ENCODE results near the gene PLA2G5. TPM values are rescaled to one million over a fixed set of nuclear protein-coding genes. Genes with fewer than 3 reads are reported as not detected.

Gene PLA2G5
- total and polyA plus RNA-seq, 8 donors, result 0.12 to 2.0 (median 0.59) TPM; not detected in 1

DNA sequence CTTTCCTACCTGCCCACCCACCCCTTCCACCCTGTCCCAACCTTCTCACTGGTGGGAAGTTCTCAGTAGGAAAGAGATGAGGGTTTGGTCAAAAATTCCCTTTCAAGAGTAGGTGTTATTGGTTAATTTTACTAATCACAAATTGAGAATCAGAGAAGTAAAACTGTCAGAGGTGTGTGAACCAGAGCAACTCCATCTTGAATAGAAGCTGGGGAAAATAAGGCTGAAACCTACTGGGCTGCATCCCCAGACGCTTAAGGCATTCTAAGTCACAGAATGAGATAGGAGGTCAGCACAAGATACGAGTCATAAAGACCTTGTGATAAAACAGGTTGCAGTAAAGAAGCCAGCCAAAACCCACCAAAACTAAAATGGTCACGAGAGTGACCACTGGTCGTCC is 37.8 kb downstream of the PLA2G5 start:
- no peak for TF ChIP-seq CTCF (IDR thresholded peaks at IDR 0.05)
- no peak for FAIRE-seq
- Histone ChIP-seq H3K4me1 (no peaks in the 10 kb centered on the region), H3K9me3 (no peaks in the 10 kb centered on the region), H3K27me3 (no peaks in the 10 kb centered on the region), H3K27ac (no peak overlapping the region), H3K4me3 (no peak overlapping the region), H3K36me3 (no peaks in the 10 kb centered on the region)
- no peak for DNase-seq
- no peak for ATAC-seq
- WGBS, 2 donors, result 53 to 54% methylated on average over 4 of the region's 4 CpGs
- intact Hi-C loops (cut with DNase I), result no loop called here

GRCh38 chr1:20108366-20109123 is 38.6 kb downstream of the PLA2G5 start:
- Histone ChIP-seq H3K4me1 (no peaks in the 10 kb centered on the region), H3K27me3 (no peaks in the 10 kb centered on the region), H3K9me3 (no peaks in the 10 kb centered on the region), H3K27ac (no peak overlapping the region), H3K4me3 (no peak overlapping the region), H3K36me3 (no peaks in the 10 kb centered on the region)
- no peak for TF ChIP-seq CTCF (IDR thresholded peaks at IDR 0.05)
- FAIRE-seq, result no peak
- no peak for ATAC-seq
- no peak for DNase-seq
- intact Hi-C loops (cut with DNase I), result no loop called here
- 55 to 63% methylated on average over 5 of the region's 5 CpGs for WGBS, 2 donors

DNA sequence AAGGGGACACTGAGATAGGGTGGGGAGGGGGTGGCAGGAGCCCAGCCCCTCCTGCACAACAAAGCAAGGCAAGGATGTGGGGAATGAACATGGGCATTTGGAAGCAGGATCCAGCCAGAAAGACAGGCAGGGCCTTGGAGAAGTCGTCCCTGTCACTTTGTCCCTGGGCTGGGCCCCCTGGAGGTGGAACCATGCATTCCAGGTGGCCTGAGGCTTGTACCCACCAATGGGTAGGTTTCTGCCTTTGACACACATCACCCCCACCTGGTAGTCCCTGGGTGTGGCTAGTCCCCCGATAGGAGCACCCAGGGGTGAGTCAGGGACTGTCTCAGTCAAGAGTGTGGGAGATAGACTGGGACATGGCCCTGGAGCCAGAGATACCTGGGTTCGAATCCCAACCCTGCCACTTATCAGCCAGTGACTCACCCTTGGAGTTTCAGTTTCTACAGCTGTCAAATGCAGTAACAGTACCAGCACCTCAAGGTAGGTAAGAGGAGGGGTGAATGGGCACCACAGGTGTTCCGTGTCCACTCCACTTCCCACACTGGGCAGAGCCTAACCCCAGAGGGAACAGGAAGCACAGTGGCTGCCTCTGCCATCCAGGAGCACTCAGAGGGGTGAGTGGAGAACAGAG is 39.3 kb downstream of the PLA2G5 start:
- Histone ChIP-seq H3K27ac (no peak overlapping the region), H3K36me3 (no peaks in the 10 kb centered on the region), H3K4me3 (no peak overlapping the region), H3K27me3 (no peaks in the 10 kb centered on the region), H3K4me1 (no peaks in the 10 kb centered on the region), H3K9me3 (no peaks in the 10 kb centered on the region)
- intact Hi-C loops (cut with DNase I), result no loop called here
- ATAC-seq (peak; percentile 84 to 90 (median 85)), DNase-seq (peak in 4 of 6 donors; percentile 37 to 45 (median 40)), FAIRE-seq (no peak)
- no peak for TF ChIP-seq CTCF (IDR thresholded peaks at IDR 0.05)
- WGBS, 2 donors, result 58 to 59% methylated on average over 4 of the region's 4 CpGs

DNA sequence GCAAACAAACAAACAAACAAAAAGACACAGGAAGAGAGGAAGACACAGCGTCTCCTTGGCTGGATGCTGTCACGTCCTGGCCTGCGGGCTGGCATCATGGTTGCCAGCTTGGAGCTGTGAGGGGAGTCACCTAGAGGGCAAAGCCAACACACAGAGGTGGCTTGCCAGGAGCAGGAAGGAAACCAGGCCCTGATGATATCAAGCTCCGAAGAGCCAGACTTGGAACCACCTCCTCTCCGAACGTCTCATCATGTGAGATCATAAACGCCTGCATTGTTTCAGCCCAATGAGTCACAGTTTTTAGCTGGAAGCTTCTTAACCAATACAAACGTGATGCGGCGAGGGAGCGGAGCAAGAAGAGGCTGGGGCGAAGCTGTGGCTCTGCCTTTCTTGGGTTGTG is 40.7 kb downstream of the PLA2G5 start:
- Histone ChIP-seq H3K27ac (no peak overlapping the region), H3K4me1 (no peaks in the 10 kb centered on the region), H3K9me3 (no peaks in the 10 kb centered on the region), H3K4me3 (no peak overlapping the region), H3K36me3 (no peaks in the 10 kb centered on the region), H3K27me3 (no peaks in the 10 kb centered on the region)
- FAIRE-seq, result no peak
- DNase-seq, result no peak
- 87 to 88% methylated on average over 12 of the region's 12 CpGs for WGBS, 2 donors
- intact Hi-C loops (cut with DNase I), result no loop called here
- no peak for TF ChIP-seq CTCF (IDR thresholded peaks at IDR 0.05)
- ATAC-seq, result peak in 1 of 4 donors; percentile 23

DNA sequence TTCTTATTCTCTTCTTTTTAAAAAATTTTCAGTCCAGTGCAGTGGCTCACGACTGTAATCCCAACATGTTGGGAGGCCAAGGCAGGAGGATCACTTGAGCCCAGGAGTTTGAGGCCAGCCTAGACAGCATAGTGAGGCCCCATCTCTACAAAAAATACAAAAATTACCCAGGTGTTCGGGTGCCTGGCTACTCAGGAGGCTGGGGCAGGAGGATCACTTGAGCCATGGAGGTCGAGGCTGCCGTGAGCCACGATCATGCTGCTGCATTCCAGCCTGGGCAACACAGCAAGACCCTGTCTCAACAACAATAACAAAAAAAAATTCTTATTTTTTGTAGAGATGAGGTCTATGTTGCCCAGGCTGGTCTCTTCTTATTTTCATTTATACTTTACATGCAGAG is 41.5 kb downstream of the PLA2G5 start:
- Histone ChIP-seq H3K27me3 (no peaks in the 10 kb centered on the region), H3K4me3 (no peak overlapping the region), H3K9me3 (no peaks in the 10 kb centered on the region), H3K4me1 (no peaks in the 10 kb centered on the region), H3K36me3 (no peaks in the 10 kb centered on the region), H3K27ac (no peak overlapping the region)
- intact Hi-C loops (cut with DNase I), result no loop called here
- 89 to 97% methylated on average over 5 of the region's 5 CpGs for WGBS, 2 donors
- ATAC-seq (no peak), FAIRE-seq (no peak), DNase-seq (no peak)
- TF ChIP-seq CTCF (IDR thresholded peaks at IDR 0.05), result no peak

Measured in pancreas (tissue), 10 donors.